ENCODE results near the gene FBXO8. TPM values are rescaled to one million over a fixed set of nuclear protein-coding genes. Genes with fewer than 3 reads are reported as not detected.
"Not testable (repeated sequence)": the region's sequence is repeated elsewhere in the genome, so short reads cannot be mapped to it uniquely, and the experiment has no call there.

FBXO8 gene
- 38.6 TPM for total RNA-seq
- long read RNA-seq, transcript FBXO8-201 (6 exons, 2,577 nt) = major isoform, 16 of 21 reads
- long read RNA-seq, partial matches to known transcripts = 2 of 21 reads
- long read RNA-seq, other reads (novel, unspliced or antisense) = 3 of 21 reads

GRCh38 chr4:174283507-174284471, at the start of gene FBXO8, which contains the start of gene CEP44:
Gene FBXO8 (minus strand): TSS chr4:174283667. CDS start chr4:174263092, 20,575 bp downstream.
Gene CEP44 (plus strand): TSS chr4:174283911. CDS start chr4:174299122, 15,211 bp downstream.
- DNase-seq (ENCODE audit: low spot score) = peak; percentile 87
- intact Hi-C loops (cut with DNase I) = loop anchor here (10.0 kb wide), 1 partner anchor 759 kb away; no protein-coding TSS in a partner anchor

GRCh38 chr4:174332741-174333493, 49.5 kb upstream of the FBXO8 start:
- DNase-seq (ENCODE audit: low spot score) = no peak
- intact Hi-C loops (cut with DNase I) = no loop called here

GRCh38 chr4:174324725-174325124, 41.3 kb upstream of the FBXO8 start:
- no peak for DNase-seq (ENCODE audit: low spot score)
- intact Hi-C loops (cut with DNase I) = no loop called here

- no peak for DNase-seq (ENCODE audit: low spot score)
- intact Hi-C loops (cut with DNase I) = no loop called here
Observed at GRCh38 chr4:174324236-174324635, 40.8 kb upstream of the FBXO8 start.

GRCh38 chr4:174320494-174321199, 37.2 kb upstream of the FBXO8 start:
- intact Hi-C loops (cut with DNase I) = no loop called here
- DNase-seq (ENCODE audit: low spot score) = no peak

GRCh38 chr4:174318829-174319764, 35.6 kb upstream of the FBXO8 start:
- intact Hi-C loops (cut with DNase I) = loop anchor here (10.0 kb wide), 1 partner anchor 814 kb away; no protein-coding TSS in a partner anchor
- DNase-seq (ENCODE audit: low spot score) = no peak

- intact Hi-C loops (cut with DNase I) = loop anchor here (10.0 kb wide), 1 partner anchor 813 kb away; no protein-coding TSS in a partner anchor
- DNase-seq (ENCODE audit: low spot score) = no peak
Observed at GRCh38 chr4:174317531-174317930, 34.1 kb upstream of the FBXO8 start.

GRCh38 chr4:174316954-174317353, 33.5 kb upstream of the FBXO8 start:
- DNase-seq (ENCODE audit: low spot score) = no peak
- intact Hi-C loops (cut with DNase I) = loop anchor here (10.0 kb wide), 1 partner anchor 812 kb away; no protein-coding TSS in a partner anchor

- DNase-seq (ENCODE audit: low spot score) = no peak
- intact Hi-C loops (cut with DNase I) = loop anchor here (10.0 kb wide), 1 partner anchor 812 kb away; no protein-coding TSS in a partner anchor
Observed at GRCh38 chr4:174316546-174316945, 33.1 kb upstream of the FBXO8 start.

- DNase-seq (ENCODE audit: low spot score) = no peak
- intact Hi-C loops (cut with DNase I) = loop anchor here (10.0 kb wide), 1 partner anchor 810 kb away; no protein-coding TSS in a partner anchor
Observed at GRCh38 chr4:174314770-174315169, 31.3 kb upstream of the FBXO8 start.

- intact Hi-C loops (cut with DNase I) = loop anchor here (10.0 kb wide), 1 partner anchor 809 kb away; no protein-coding TSS in a partner anchor
- DNase-seq (ENCODE audit: low spot score) = no peak
Observed at GRCh38 chr4:174314274-174314673, 30.8 kb upstream of the FBXO8 start.

GRCh38 chr4:174312993-174313392, 29.5 kb upstream of the FBXO8 start:
- no peak for DNase-seq (ENCODE audit: low spot score)
- intact Hi-C loops (cut with DNase I) = loop anchor here (10.0 kb wide), 1 partner anchor 808 kb away; no protein-coding TSS in a partner anchor

- DNase-seq (ENCODE audit: low spot score) = no peak
Observed at GRCh38 chr4:174307694-174308093, 24.2 kb upstream of the FBXO8 start.

GRCh38 chr4:174305961-174306360, 22.5 kb upstream of the FBXO8 start:
- DNase-seq (ENCODE audit: low spot score) = no peak
- intact Hi-C loops (cut with DNase I) = no loop called here

More at GRCh38 chr4:174307694-174308093, 24.2 kb upstream of the FBXO8 start:
- intact Hi-C loops (cut with DNase I) = no loop called here

GRCh38 chr4:174304664-174305063, 21.2 kb upstream of the FBXO8 start:
- no peak for DNase-seq (ENCODE audit: low spot score)
- intact Hi-C loops (cut with DNase I) = no loop called here

GRCh38 chr4:174303687-174304086, 20.2 kb upstream of the FBXO8 start:
- intact Hi-C loops (cut with DNase I) = no loop called here
- DNase-seq (ENCODE audit: low spot score) = no peak

GRCh38 chr4:174295142-174295541, 11.7 kb upstream of the FBXO8 start:
- DNase-seq (ENCODE audit: low spot score); intact Hi-C loops (cut with DNase I): not testable (repeated sequence)

GRCh38 chr4:174294641-174295040, 11.2 kb upstream of the FBXO8 start:
- DNase-seq (ENCODE audit: low spot score); intact Hi-C loops (cut with DNase I): not testable (repeated sequence)
